Measurements from ENCODE around the gene IQGAP2.

GRCh38 chr5:76634661-76635060 lies 231.6 kb downstream of the IQGAP2 start:
- TF ChIP-seq CSRNP3 (CRISPR knock-in tag; IDR thresholded peaks at IDR 0.05) (no peak), ZNF70 (CRISPR knock-in tag; IDR thresholded peaks at IDR 0.05) (no peak), ZFP30 (CRISPR knock-in tag; IDR thresholded peaks at IDR 0.05) (no peak), ARNTL (CRISPR knock-in tag; IDR thresholded peaks at IDR 0.05; ENCODE audit: borderline replicate concordance, low read depth) (no peak), CSDC2 (CRISPR knock-in tag; IDR thresholded peaks at IDR 0.05) (no peak)

Measured in SK-N-SH treated with all-trans-retinoic acid at 6 μM for 48 hours (cell line).